ENCODE measurements around the gene BUD31. TPM values are rescaled to one million over a fixed set of nuclear protein-coding genes. Genes with fewer than 3 reads are reported as not detected.
"Not testable (repeated sequence)": the region's sequence is repeated elsewhere in the genome, so short reads cannot be mapped to it uniquely, and the experiment has no call there.

Gene BUD31
- total RNA-seq, 4 donors from 2014 or later: 23.3 to 46.8 (median 28.0) TPM

GRCh38 chr7:99410635-99411034 is 1.9 kb downstream of the BUD31 start:
- TF ChIP-seq POLR2A (IDR thresholded peaks at IDR 0.05) (no peak), CTCF (IDR thresholded peaks at IDR 0.05 in 4 of 5, conservative IDR thresholded peaks at IDR 0.05 in 1 of 5) (no peak)
- DNase-seq (no peak), ATAC-seq (no peak)
- peaks cover 0 to 51% of the 10 kb centered on the region in 2 donors for H3K36me3 ChIP-seq
- H3K4me1 ChIP-seq: peaks cover 30 to 33% of the 10 kb centered on the region in 2 donors
- no peak overlapping the region for H3K4me3 ChIP-seq
- in situ Hi-C loops (cut with MboI; ENCODE audit: low sequenced_read_pairs in 4 of 4) (loop anchor here in 1 of 4 donors (10.0 kb wide), 1 partner anchor 46 kb away; no protein-coding TSS in a partner anchor), intact Hi-C loops (cut with DNase I; ENCODE audit: low total_unique reads) (no loop called here)
- no peaks in the 10 kb centered on the region for H3K27me3 ChIP-seq
- H3K9me3 ChIP-seq: no peaks in the 10 kb centered on the region
- no peak overlapping the region for H3K27ac ChIP-seq

GRCh38 chr7:99415513-99416127 is 6.9 kb downstream of the BUD31 start:
- Histone ChIP-seq H3K36me3 (peaks cover 0 to 92% of the 10 kb centered on the region in 2 donors), H3K27ac (peak overlapping the region in 1 of 4 donors; percentile 31)
- H3K27me3 ChIP-seq; H3K4me3 ChIP-seq; H3K4me1 ChIP-seq; intact Hi-C loops (cut with DNase I; ENCODE audit: low total_unique reads); ATAC-seq; H3K9me3 ChIP-seq: not testable (repeated sequence)
- in situ Hi-C loops (cut with MboI; ENCODE audit: low sequenced_read_pairs in 4 of 4): loop anchor here in 1 of 4 donors (10.0 kb wide), 1 partner anchor 51 kb away; no protein-coding TSS in a partner anchor
- peak in 1 of 2 donors; percentile 65 for DNase-seq
- peak; percentile 25 to 56 (median 48) for TF ChIP-seq CTCF (IDR thresholded peaks at IDR 0.05 in 4 of 5, conservative IDR thresholded peaks at IDR 0.05 in 1 of 5)

- intact Hi-C loops (cut with DNase I; ENCODE audit: low total_unique reads) (no loop called here), in situ Hi-C loops (cut with MboI; ENCODE audit: low sequenced_read_pairs in 4 of 4) (loop anchor here in 1 of 4 donors (10.0 kb wide), 1 partner anchor 53 kb away; no protein-coding TSS in a partner anchor)
- DNase-seq (no peak), ATAC-seq (no peak)
- no peak overlapping the region for H3K27ac ChIP-seq
- H3K9me3 ChIP-seq: no peaks in the 10 kb centered on the region
- no peak for TF ChIP-seq CTCF (IDR thresholded peaks at IDR 0.05 in 4 of 5, conservative IDR thresholded peaks at IDR 0.05 in 1 of 5)
- TF ChIP-seq POLR2A (IDR thresholded peaks at IDR 0.05): no peak
- H3K4me3 ChIP-seq: no peak overlapping the region
- no peaks in the 10 kb centered on the region for H3K27me3 ChIP-seq
- no peaks in the 10 kb centered on the region for H3K4me1 ChIP-seq
- H3K36me3 ChIP-seq: peaks cover 0 to 75% of the 10 kb centered on the region in 2 donors
Observed at GRCh38 chr7:99418260-99418659, 9.5 kb downstream of the BUD31 start.

- in situ Hi-C loops (cut with MboI; ENCODE audit: low sequenced_read_pairs in 4 of 4): loop anchor here in 1 of 4 donors (10.0 kb wide), 1 partner anchor 55 kb away; no protein-coding TSS in a partner anchor
- TF ChIP-seq POLR2A (IDR thresholded peaks at IDR 0.05): no peak
- TF ChIP-seq CTCF (IDR thresholded peaks at IDR 0.05 in 4 of 5, conservative IDR thresholded peaks at IDR 0.05 in 1 of 5): no peak
- Histone ChIP-seq H3K36me3 (peaks cover 0 to 81% of the 10 kb centered on the region in 2 donors), H3K9me3 (no peaks in the 10 kb centered on the region), H3K27ac (no peak overlapping the region), H3K4me1 (no peaks in the 10 kb centered on the region), H3K4me3 (no peak overlapping the region), H3K27me3 (no peaks in the 10 kb centered on the region)
- intact Hi-C loops (cut with DNase I; ENCODE audit: low total_unique reads): no loop called here
- ATAC-seq (no peak), DNase-seq (no peak)
Observed at GRCh38 chr7:99419323-99420021, 10.7 kb downstream of the BUD31 start.
